ENCODE measurements around the gene CYP20A1.
"Not testable (repeated sequence)": the region's sequence is repeated elsewhere in the genome, so short reads cannot be mapped to it uniquely, and the experiment has no call there.

CYP20A1 gene, protein sequence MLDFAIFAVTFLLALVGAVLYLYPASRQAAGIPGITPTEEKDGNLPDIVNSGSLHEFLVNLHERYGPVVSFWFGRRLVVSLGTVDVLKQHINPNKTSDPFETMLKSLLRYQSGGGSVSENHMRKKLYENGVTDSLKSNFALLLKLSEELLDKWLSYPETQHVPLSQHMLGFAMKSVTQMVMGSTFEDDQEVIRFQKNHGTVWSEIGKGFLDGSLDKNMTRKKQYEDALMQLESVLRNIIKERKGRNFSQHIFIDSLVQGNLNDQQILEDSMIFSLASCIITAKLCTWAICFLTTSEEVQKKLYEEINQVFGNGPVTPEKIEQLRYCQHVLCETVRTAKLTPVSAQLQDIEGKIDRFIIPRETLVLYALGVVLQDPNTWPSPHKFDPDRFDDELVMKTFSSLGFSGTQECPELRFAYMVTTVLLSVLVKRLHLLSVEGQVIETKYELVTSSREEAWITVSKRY

DNA sequence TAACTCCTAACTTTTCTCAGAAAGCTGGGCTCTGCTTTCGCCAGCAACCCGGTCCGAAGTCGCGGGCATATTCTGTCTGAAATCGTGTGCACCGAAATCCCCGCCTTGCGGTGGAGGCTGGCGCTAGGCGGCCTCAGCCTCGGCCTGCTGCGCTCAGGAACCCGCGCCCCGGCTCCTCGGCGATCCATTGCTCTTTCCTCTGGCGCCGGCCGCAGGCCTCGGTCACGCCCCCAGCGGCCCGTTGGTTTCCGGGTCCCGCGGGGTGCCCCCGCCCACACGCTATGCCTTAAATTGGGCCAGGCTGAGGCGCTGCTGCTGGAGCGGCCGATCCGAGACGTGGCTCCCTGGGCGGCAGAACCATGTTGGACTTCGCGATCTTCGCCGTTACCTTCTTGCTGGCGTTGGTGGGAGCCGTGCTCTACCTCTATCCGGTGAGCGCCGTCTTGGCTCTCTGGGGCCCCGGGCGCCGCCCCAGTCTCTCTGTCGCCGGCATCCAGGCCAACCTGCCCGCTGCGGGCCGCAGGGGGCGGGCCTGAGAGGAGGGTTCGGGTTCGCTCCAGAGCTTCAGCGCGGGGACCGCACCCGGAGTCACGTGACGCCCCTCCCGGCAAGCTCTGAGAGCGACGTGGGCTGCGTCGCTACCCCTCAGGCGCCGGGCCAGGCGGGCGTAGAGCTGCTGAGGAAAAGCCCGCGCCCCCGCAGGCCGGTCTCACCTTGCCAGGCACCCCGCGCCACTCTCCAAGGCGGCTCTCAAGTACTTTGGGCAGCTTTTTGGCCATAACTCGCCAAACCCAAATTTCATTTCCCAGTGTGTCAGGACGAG is at the start of gene CYP20A1:
Gene CYP20A1 (plus strand): TSS at position 315 of the 823 bp plus-strand sequence. CDS start 45 bp downstream, at position 360.
- peak; percentile 98 for DNase-seq

DNA sequence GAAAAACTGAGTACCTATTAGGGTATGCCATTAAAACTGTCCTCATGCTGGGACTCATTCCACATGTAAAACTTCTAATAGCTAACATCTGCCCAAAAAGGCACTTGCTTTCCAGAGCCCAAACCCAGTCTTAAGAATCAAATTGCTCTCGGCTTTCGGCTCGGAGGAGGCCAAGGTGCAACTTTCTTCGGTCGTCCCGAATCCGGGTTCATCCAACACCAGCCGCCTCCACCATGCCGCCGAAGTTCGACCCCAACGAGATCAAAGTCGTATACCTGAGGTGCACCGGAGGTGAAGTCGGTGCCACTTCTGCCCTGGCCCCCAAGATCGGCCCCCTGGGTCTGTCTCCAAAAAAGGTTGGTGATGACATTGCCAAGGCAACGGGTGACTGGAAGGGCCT is 48.3 kb upstream of the CYP20A1 start:
- DNase-seq = not testable (repeated sequence)

DNA sequence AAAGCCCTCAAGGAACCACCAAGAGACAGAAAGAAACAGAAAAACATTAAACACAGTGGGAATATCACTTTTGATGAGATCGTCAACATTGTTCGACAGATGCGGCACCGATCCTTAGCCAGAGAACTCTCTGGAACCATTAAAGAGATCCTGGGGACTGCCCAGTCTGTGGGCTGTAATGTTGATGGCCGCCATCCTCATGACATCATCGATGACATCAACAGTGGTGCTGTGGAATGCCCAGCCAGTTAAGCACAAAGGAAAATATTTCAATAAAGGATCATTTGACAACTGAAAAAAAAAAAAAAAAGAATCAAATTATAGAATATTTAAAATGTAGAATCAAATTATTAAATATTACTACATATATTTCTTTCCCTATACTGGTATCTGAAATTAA is 47.8 kb upstream of the CYP20A1 start:
- not testable (repeated sequence) for DNase-seq

DNA sequence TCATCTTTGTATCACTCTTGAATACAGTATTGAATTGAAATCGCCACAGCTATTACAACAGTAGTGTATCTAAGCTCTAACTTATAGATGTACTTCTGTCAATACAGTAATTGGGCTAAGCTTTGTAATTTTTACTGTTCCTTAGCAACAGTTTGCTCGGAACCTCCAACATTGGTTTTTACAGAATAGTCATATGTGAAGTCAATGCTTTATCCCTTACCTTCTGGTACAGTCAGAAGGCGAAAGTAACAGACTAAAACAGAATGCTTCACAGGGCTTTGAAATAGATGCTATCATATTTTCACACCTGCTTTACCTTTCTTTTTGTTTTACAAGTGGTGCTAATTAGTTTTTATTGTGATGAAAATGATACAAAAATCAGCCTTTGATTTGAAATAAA is 46.9 kb upstream of the CYP20A1 start:
- DNase-seq = no peak

DNA sequence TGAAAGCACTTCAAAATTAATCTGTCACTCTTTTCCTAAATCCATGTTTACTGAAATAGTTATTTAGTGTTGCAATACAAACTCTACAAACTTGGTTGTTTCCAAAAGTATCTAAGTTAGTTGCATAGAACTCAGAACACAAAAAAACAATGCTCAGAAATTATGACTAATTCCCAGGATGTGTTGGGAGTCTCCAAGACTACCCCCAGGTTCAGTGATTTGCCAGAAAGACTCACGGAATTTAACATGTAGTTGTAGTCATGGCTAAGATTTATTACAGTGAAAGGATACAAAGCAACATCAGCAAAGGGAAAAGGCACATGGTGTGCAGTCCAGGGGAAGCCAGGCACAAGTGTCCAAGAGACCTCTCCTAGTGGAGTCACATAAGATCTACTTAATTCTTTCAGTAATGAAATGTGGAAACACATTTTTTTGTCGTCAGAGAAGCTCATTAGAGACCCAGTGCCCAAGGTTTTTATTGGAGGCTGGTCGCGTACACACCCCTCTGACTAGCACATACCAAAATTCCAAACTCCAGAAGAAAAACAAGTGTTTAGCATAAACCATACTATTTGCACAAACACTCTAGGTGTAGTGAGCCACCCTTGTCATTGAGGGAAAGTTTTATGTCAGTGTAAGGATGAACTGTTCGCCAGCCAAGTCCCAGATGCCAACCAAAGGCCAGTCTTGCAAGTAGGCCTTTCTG is 43.3 kb upstream of the CYP20A1 start:
- no peak for DNase-seq

DNA sequence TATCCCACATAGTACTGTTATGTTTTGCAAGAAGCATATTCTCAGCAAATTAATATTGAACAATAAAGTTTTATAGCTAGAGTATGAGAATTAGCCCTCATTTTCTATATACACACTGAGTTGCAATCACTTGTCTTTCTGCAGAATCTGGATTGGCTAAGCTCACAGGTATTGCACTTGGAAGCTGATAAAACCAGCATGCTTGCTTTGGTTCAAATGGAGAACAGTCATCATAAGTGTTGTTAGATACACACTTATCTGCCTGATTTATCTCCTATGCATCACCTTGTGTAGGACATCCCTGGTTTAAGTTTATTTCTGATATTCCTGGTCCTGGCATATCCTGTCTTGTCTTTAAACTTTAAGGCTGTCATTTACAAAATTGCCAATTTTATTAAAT is 38.0 kb upstream of the CYP20A1 start:
- no peak for DNase-seq

DNA sequence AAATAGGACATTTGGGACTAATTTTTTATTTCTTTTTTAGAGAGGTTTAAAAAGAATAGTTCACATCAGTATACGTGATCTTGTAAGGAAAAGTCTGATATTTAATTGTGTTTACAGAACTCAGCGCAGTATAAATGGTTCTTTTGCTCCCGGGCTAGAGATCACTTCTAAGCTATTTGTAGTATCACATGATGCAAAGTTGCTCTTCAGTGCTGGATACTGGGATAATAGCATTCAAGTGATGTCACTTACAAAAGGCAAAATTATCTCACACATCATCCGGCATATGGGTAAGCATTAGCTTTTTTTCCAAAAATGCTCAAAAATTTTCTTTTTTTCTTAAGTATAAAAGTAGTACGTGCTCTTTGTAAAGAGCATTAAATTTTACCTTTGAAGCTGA is 37.4 kb upstream of the CYP20A1 start:
- DNase-seq = no peak

DNA sequence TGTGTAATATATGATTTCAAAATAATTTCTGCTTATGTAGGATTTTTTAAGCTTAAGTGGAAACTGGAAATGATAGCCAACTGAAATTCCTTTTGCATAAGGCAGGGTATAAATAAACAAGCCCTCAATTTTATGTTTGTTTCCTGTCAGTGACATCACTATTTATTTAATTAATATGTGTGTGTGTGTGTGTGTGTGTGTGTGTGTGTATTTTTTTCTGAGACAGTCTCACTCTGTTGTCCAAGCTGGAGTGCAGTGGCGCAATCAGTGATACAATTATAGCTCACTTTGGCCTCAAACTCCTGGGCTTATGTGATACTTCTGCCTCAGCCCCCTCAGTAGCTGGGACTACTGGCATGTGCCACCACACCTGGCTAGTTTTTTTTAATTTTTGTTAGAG is 29.3 kb upstream of the CYP20A1 start:
- DNase-seq = no peak

DNA sequence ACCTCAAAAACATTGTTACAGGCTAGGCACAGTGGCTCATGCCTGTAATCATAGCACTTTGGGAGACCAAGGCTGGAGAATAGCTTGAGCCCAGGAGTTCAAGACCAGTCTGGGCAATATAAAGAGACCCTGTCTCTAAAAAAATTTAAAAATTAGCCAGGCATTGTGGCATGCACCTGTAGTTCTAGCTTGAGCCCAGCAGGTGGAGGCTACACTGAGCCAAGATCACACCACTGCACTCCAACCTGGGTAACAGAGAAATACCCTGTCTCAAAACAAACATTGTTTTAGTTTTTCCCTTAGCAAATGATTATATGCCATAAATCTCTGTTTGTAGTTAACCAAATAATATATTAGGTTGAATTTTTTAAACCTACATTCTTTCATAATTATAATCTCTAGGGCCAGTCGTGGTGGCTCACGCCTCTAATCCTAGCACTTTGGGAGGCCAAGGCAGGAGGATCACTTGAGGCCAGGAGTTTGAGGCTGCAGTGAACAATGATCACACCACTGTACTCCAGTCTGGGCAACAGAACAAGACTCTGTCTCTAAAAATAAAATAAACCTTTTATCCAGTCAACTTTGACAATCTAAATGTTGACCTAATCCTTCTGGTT is 13.3 kb upstream of the CYP20A1 start:
- peak; percentile 31 to 42 for DNase-seq

DNA sequence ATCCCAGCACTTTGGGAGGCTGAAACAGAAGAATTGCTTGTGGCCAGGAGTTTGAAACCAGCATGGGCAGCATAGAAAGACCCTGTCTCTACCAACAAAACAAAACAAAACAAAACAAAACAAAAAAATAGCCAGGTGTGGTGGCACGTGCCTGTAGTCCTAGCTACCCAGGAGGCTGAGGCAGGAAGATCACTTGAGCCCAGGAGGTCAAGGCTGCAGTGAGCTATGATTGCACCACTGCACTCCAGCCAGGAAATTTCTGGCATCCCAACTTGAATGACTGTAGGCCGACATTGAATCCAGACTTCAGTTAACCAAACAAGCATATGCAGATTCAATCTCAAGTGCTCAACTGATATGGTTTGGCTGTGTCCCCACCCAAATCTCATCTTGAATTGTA is 9.1 kb upstream of the CYP20A1 start:
- not testable (repeated sequence) for DNase-seq

DNA sequence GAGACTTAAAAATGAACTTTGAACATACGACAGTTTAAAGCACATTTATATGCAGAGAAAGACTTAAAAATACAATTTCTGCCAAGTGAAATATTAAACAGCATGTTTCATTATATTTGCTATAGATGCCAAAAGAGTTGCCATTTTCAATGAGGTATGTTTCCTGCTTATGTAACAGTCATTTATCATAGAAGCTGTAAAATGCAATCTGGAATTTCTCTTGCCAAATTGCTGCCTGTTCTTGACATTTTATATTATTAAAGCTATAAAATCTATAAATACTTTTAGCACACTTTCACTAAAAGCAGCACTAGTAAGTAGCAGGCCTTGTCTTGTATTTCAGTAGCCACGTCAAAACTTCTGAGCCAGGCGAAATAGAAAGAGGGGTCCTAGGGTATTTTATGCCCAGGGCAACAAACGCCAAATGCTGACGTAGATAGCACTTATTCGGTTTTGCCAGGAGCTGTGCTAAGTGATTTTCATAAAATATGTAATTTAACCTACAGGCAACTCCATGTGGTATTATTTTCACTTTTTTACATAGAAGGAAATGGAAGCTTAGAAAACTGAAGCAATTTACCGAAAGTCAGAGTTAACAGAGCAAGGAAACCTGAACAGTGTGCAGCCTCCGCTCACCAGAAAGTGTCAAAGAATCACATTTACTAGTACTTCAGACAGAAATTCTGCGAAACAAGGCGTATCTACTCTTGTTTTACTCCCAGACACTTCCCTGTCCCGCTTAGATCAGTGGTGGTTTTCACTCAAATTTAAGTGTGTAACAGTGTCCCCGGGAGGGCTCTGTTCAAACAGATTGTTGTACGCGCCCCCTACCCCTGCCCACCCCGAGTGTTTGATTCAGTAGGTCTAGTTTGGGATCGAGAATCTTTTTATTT is 1.2 kb upstream of the CYP20A1 start:
- no peak for DNase-seq

DNA sequence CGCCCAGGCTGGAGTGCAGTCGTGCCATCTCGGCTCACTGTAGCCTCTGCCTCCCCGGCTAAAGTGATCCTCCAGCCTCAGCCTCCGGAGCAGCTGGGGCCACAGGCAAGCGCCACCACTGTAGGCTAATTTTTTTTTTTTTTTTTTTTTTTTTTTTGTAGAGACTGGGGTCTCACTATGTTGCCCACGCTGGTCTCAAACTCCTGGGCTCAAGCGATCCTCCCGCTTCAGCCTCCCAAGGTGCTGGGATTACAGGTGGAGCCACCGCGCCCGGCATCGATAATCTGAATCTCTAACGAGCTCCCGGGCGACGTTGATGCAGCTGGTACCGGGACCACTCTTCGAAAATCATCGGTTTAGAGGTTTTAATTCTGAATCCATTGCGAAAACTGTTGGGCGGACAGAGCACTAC is 520 bp upstream of the CYP20A1 start:
- no peak for DNase-seq

DNA sequence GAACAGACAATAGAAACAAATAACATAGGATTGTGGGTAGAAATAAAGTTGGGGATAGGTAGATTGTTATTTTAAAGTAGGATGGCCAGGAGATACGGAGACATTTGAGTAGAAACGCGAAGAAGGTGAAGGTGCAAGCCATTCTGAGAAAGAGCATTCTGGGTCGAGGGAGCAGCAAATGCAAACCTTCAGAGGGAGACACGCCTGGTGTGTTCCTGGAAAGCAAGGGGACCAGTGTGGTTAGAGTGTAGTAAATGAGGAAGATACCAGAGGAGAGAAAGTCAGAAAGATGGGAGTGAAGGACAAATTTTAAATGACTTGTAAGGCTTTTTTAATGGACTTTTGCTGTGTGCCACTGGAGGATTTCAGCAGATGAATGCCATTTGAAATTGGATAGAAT is 1.7 kb downstream of the CYP20A1 start:
- DNase-seq = no peak

DNA sequence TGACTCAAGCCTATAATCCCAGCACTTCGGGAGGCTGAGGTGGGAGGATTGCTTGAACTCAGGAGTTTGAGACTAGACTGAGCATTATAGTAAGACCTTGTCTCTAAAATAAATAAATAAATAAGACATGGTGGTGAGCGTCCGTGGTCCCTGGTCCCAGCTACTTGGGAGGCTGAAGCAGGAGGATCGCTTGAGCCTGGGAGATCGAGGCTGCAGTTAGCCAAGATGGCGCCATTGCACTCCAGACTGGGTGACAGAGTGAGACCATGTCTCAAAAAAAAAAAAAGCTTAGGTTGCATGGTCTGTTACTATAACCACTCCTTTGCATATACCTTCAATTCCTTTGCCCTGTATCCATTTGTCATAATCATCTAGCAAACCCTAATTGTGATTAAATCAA is 3.7 kb downstream of the CYP20A1 start:
- no peak for DNase-seq

DNA sequence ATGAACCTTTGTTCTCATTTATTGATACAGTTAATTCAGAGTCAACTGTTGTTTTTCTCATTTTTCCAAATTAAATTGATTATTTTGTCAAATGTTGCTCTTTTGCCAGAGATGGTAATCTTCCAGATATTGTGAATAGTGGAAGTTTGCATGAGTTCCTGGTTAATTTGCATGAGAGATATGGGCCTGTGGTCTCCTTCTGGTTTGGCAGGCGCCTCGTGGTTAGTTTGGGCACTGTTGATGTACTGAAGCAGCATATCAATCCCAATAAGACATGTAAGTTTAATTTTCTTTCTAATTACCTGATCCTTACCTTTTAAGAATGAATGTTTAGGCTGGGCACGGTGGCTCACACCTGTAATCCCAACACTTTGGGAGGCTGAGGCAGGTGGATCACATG is 7.8 kb downstream of the CYP20A1 start:
- DNase-seq = no peak

DNA sequence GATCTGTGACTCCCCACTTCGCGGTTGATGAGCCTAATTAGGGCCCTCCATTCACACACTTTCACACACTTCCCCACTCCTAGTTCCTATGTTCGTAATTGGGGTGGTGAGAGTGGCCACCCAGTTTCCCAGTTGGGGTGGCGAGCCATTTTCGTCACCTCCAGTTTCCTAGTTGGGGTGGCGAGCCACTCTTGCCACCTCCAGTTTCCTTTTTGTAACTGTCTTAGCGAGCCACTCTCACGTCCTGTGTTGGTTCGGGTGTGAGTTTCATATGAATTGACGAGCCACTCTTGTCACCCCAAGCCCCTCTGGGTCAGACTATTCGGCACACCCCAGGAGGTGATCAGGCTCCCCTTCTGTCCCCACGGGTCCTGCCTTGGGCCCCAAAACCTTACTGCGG is 14.0 kb downstream of the CYP20A1 start:
- DNase-seq = no peak

DNA sequence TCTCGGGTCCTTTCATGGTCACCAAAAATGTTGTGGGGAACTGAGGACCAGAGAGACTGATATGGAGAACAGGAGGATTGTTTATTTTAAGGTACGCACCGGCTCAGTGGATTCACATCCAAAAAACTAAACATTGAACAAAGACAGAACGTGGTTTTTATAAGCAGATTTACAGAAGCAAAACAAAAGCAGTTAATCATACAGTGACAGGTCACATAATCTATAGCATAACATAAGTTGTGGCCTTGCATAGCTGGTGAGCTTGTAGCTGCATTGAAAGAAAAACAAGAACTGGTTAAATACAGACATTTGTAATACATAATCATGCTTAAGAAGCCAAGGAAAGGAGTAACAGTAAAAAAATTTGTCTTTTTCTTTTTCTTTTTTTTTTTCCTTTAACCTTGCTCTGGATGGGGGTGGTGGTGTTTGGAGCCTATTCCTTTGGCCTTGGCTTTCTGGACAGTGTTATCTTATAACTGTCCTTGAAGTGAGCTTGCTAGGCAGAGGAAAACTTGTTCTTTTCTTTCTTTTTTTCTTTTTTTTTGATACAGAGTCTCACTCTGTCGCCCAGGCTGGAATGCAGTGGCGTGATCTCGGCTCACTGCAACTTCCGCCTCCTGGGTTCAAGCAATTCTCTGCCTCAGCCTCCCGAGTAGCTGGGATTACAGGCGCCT is 14.7 kb downstream of the CYP20A1 start:
- DNase-seq = not testable (repeated sequence)

DNA sequence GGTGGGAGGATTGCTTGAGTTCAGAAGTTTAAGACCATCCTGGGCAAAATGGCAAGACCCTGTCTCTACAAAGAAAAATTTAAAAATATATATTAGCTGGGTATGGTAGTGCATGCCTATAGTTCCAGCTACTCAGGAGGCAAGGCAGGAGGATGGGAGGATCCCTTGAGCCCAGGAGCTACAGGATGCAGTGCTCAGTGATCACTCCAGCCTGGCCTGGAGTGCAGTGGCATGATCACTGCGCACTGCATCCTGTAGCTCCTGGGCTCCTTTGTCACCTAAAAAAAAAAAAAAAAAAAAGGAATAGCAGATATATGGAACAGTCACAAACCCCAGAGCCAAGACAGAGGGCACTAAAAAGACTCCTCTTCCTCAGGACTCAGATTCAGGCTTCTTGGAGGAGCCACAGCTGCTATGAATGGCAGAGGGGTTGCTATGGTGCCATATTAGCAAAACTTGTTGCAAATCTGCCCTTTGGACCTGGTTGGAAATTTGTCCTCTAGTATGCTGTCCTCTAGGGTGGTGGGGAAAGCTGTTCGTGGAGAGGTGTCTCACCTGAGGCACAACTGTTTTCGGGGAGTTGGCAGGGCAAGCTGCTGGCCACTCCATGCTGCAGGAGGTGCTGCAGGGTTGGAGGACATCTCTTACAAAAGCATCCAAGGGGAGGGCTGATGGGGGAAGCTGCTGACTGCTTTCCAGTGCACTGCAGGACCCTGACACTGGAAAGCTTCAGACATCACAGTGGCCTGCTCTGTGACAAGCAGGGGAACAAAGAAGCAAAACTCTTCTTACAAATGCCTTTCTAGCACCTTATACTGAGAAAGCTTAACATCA is 22.7 kb downstream of the CYP20A1 start:
- DNase-seq = no peak

DNA sequence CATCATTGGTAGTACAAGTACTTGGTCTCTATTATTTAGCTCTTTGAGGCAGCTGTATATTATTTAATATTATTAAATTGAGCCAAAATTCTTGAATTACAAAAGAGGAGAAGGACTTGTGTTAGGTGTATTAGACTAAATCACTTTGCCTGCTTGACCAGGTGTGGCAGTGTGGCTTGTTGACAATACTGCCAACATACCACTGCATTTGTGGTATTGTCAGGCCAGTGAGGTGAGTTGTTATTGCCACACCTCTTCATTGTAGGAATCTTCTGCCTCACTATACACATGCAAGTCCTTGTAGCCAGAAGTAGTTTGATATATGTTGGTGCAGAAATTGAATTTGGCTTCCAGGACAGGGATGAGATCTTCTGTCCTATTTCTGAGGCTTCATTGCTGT is 40.5 kb downstream of the CYP20A1 start:
- DNase-seq = no peak

DNA sequence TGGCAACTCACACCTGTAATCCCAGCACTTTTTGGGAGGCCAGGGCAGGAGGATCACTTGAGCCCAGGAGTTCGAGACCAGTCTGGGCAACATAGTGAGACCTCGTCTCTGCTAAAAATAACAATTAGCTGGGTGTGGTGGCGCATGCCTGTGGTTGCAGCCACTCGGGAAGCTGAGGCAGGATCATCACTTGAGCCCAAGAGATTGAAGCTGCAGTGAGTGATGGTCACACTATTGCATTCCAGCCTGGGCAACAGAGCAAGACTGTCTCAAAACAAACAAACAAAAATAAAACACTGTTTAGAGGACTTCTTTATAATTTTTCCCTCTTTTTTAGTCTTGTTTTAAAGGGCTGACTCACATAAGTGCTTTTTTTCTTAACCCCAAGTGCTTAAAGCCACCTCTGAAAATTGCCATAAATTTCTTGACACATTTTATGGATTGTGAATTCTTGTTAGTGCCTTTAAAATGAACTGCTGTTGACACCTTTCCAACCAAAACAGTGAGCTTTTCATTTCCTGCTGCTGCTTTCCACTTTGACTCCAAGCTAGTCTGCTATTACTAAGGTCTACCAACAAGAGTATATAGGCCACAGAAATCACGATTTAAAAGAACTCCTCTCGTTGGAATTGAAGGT is 41.7 kb downstream of the CYP20A1 start:
- DNase-seq = no peak

Data from activated T-cell treated with anti-CD3 and anti-CD28 coated beads, Interleukin-2, amount 50 U/mL, for 48 hours (primary cell).